HG03039 (cell line): Measurements from ENCODE around the gene KLRD1.
"Not testable (repeated sequence)": the region's sequence is repeated elsewhere in the genome, so short reads cannot be mapped to it uniquely, and the experiment has no call there.

ENCODE experiments used
- ATAC-seq: cut with Tn5 transposase; IDR thresholded peaks from one replicate; pipeline ENCODE4 v1.9.1; 2021; ENCODE audit warnings: mild to moderate bottlenecking, moderate library complexity; ENCODE audit not compliant: unreplicated experiment

KLRD1 gene

DNA sequence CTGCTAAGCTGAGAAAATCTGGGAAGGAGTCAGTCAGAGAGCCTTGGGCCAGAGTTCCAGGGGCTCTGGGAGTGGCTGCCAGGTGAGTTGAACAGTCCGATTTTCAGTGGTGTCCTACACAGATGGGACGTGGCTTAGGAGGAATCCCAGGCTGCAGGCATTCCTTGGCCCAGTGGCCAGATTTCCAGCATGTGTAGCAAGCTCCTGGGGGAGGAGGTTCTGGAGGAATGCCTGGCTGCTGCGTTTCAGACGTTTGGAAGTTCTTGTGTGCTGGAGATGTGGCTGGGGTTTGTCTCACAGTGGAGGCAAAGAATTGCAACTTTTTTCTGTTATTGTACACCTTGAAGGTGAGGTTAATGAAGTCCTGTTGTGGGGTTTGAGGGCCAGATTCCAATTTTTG lies 28.5 kb downstream of the KLRD1 start:
- ATAC-seq, result not testable (repeated sequence)

DNA sequence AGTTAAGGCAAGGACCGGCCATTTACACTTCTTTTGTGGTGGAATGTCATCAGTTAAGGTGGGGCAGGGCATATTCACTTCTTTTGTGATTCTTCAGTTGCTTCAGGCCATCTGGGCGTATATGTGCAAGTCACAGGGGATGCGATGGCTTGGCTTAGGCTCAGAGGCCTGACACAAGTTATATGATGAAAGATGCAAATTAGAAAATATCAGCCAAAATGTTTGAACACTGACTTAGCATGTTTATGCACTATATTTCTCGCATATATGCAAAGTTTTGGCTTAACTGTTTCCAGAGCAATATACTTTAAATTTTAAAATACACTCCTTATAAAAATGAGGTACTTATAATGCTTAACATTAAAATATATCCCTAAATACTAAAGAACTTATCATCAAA lies 30.8 kb downstream of the KLRD1 start:
- ATAC-seq, result not testable (repeated sequence)

DNA sequence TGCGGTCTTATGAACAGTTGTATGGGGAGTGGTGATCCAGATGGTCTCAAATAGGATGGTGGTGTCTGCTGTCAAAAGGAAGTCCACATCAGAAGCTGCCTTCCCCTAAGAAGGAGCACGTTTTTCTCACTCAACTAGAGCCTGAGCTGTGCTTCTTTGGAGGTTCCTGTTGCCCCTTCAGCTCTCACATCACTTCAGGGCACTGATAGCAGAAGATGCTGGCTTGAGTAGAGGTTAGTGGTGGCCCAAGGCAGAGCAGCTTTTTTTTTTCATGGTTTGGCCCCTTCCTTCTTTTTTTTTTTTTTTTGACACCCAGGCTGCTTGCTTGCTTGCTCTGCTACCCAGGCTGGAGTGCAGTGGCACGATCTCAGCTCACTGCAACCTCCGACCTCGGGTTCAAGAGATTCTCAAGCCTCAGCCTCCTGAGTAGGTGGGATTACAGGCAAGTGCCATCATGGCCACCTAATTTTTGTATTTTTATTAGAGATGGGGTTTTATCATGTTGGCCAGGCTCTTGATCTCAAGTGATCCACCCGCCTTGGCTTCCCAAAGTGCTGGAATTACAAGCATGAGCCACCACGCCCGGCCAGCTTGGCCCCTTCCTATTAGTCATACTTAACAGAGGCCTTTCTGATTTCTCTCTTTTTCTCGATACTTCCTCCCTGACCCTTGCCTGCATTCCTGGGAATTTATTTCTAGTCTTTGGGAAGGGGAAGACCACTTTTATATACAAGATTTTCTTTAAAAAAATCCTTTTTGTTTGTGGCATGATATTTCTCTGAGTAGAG lies 31.6 kb downstream of the KLRD1 start:
- no peak for ATAC-seq

DNA sequence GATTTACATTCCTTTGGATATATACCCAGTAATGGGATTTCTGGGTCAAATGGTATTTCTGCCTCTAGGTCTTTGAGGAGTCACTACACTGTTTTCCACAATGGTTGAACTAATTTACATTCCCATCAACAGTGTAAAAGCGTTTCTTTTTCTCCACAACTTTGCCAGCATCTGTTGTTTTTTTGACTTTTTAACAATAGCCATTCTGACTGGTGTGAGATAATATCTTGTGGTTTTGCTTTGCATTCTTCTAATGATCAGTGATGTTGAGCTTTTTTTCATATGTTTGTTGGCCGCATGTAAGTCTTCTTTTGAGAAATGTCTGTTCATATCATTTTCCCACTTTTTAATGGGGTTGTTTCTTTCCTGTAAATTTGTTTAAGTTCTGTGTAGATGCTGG lies 33.3 kb downstream of the KLRD1 start:
- not testable (repeated sequence) for ATAC-seq

- ATAC-seq, result no peak
These were observed 34.3 kb downstream of the KLRD1 start for GRCh38 chr12:10341892-10342509.

DNA sequence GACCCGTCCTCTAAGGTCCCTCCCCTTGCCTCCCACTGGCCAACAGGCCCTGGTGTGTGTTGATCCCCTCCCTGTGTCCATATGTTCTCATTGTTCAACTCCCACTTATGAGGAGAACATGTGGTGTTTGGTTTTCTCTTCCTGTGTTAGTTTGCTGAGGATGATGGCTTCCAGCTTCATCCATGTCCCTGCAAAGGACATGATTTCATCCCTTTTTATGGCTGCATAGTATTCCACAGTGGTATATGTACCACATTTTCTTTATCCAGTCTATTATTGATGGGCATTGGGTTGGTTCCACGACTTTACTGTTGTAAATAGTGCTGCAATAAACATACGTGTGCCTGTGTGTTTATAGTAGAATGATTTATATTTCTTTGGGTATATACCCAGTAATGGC lies 43.8 kb downstream of the KLRD1 start:
- ATAC-seq, result not testable (repeated sequence)

GRCh38 chr12:10354071-10354470 lies 46.4 kb downstream of the KLRD1 start:
- ATAC-seq, result no peak

DNA sequence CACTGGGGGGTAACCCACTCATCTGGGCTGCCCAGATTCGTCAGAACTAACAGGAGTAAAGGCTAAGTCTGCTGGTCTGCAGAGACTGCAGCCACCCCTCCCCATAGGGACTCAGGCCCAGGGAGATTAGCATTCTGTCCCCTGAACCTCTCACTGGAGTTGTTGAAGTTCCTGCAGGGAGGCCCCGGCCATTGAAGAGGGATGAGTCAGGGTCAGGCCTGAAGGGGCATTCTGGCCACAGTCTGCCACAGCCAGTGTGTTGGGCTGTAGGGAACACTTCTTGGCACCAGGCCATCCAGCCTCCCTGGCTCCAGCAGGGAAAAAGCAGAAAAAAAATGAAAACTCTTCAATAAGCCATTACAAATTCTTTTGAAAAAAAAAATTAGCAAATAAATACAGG lies 46.8 kb downstream of the KLRD1 start:
- no peak for ATAC-seq

DNA sequence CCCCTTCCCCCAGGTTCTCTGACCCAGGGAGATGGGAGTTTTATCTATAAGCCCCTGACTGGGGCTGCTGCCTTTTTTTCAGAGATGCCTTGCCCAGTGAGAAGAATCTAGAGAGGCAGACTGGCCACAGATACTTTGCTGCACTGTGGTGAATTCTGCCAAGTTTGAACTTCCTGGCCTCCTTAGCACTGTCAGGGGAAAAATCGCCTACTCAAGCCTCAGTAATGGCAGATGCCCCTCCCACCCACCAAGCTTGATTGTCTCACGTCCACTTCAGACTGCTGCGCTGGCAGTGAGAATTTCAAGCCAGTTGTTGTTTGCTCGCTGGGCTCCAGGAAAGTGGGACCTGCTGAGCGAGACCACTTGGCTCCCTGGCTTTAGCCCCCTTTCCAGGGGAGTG lies 50.5 kb downstream of the KLRD1 start:
- no peak for ATAC-seq

GRCh38 chr12:10358969-10359368 lies 51.3 kb downstream of the KLRD1 start:
- no peak for ATAC-seq

DNA sequence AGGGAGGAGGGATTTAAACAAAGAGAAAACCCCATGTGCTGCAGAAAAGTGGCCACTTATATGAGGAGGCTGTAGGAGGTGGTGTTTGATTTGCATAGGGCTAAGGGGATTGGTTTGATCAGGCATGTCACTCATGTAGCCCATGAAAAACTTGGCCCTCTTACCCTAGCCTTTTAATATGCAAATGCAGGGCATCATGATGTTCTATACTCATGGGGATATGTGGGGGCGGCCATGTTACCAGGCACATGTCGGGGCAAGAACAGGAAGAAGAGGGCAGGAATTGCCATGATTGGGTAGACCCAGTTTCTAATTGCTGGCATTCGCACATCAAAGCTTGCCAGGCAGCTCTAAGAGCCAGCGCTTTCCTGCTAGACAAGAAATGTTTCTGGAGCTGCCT lies 53.4 kb downstream of the KLRD1 start:
- no peak for ATAC-seq

DNA sequence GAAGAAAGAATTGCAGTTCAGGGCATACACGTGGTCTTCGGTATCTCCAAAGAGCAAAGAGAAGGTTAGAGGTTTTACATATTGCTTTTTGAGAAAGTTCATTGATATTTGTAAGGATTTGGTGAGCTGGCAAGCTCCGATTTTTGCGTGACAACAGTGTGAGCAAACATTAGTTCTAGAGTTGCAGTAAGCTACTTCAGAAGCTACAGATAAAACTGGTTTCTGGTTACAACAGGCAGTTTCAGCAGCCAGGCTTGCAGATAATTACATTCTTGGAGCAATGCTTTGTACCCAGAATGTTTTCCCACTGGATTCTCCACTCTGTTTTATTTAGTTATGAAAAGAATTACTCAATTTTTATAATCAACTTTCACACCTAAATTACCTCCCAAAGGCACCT lies 54.0 kb downstream of the KLRD1 start:
- no peak for ATAC-seq

GRCh38 chr12:10362325-10362724 lies 54.7 kb downstream of the KLRD1 start:
- ATAC-seq, result no peak

GRCh38 chr12:10362828-10363657 lies 55.4 kb downstream of the KLRD1 start:
- no peak for ATAC-seq

- ATAC-seq, result no peak
These were observed 55.9 kb downstream of the KLRD1 start for GRCh38 chr12:10363658-10363913.

- peak; percentile 85 for ATAC-seq
These were observed 56.5 kb downstream of the KLRD1 start for GRCh38 chr12:10363914-10364814.

DNA sequence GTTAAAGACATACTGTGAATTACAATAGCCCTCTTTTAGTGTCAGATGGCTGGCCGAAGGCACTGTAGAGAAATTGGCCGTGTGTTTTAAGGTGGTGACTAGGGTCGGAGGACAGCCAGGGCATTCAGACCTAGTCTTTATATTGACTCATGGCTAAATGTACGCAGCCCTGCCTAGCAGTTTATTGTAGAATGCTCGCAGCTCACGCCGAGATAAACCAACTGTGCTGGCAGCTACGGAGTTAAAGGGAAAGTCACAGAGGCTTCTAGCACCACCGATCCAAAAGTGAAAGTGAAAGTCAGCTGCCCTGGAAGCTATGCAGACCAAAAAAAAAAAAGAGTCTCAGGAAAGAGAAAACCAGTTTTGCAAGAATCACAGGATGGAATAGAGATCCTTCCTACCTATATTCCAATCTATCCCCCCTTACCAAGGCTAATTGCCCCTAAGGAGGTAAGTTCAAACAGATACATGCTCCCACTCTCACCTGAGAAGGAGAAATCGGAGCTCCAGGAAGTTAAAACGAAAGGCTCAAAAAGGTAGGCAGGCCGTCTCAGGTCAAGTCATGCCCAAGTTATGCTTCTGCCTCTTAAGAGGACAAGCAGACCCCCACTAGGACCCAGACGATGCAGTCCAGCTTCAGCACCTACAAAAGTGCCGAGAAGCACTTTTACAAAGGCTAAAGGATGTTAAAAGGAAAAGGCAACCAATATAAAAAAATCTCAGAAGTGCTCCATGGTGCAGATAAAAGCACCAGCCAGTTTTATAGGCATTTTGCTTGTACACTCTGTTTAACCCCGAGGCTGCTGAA lies 57.3 kb downstream of the KLRD1 start:
- ATAC-seq, result peak; percentile 36

DNA sequence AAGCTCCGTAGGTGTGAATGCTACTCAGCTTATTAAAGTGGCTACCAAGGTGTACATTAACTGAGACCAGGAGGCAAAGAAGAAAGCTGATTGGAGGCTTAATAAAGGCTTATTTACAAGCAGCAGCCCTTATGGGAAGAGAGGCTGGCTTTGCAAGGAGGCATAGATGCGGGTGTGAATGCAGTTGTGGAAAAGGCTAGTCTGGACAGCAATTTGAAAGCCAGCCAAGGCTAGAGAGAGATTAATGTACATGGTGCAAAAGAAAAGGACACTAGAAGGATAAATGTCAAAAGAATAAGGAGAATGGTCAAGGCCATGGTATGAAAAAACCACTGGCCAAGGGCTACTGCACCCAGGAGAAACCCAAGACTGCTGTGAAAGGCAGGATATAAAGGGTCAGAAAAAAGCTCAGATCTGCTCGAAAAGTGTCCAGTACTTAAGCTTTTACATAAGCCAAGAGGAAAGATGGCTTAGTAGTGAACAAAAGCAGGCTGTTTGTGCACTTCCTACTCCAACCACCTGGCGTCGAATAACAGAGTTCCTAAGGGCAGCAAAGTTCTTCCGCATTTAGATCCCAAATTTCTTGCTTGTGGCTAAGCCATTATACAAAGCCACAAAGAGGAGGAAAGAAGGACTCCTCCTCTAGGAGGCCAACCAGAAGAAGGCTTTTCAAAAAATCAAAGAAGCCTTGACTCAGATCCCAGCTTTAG lies 58.2 kb downstream of the KLRD1 start:
- no peak for ATAC-seq

GRCh38 chr12:10366875-10367274 lies 59.2 kb downstream of the KLRD1 start:
- ATAC-seq, result no peak

- ATAC-seq, result not testable (repeated sequence)
These were observed 60.0 kb downstream of the KLRD1 start for GRCh38 chr12:10367714-10368113.
